Endothelial cell of umbilical vein (primary cell): ENCODE results near the gene OCEL1. TPM values are rescaled to one million over a fixed set of nuclear protein-coding genes. Genes with fewer than 3 reads are reported as not detected.

ENCODE experiments used
- BruUV-seq: library from RNA; stranded (reverse); fragments of 400-500 nt; replicated peaks from 2 replicates; lab custom pipeline; 2021; lab: Mats Ljungman, UMichigan
- CTCF ChIA-PET: fragments of 300-600, 350-600 bp; sonication (Branson Sonifier 250); formaldehyde crosslinking; loops from one replicate; lab custom pipeline; 2021; ENCODE audit warnings: antibody characterized with exemption, inconsistent platforms; lab: Charles Lee
- POLR2A ChIA-PET: fragments of 300-600, 350-600 bp; sonication (Branson Sonifier 250); formaldehyde crosslinking; loops from one replicate; lab custom pipeline; 2021; ENCODE audit warnings: antibody characterized with exemption, inconsistent platforms; lab: Charles Lee
- DNase-seq: peaks from one replicate; pipeline ENCODE4 v3.0.0-alpha.2; 2011; ENCODE audit warnings: low read depth, low spot score
- FAIRE-seq: peaks from 2 replicates; lab custom pipeline; 2011; peaks lifted over from hg19 to GRCh38; lab: Jason Lieb, UNC
- H2AFZ ChIP-seq: 2 replicates; pipeline ENCODE4 v1.6.0; 2012; ENCODE audit warnings: low read depth, low read length, control low read depth, inconsistent platforms
- H3K27ac ChIP-seq: 2 replicates; pipeline ENCODE4 v1.5.1; 2011; ENCODE audit warnings: low read depth, mild to moderate bottlenecking, control low read depth, low read length, moderate library complexity; ENCODE audit not compliant: insufficient read depth
- H3K27me3 ChIP-seq, 2 experiments: 2 replicates each; pipeline versions ENCODE4 v1.6.0 to v1.6.1; 2011; ENCODE audit warnings: low read length in 2 of 2, mixed read lengths in 1 of 2; ENCODE audit not compliant: control insufficient read depth in 2 of 2, insufficient read depth in 2 of 2
- H3K36me3 ChIP-seq, 2 experiments: 2 replicates in 1 of 2; 3 replicates in 1 of 2; pipeline ENCODE4 v1.5.1; 2011; ENCODE audit warnings: low read length in 2 of 2, mild to moderate bottlenecking in 1 of 2, moderate library complexity in 1 of 2; ENCODE audit not compliant: control insufficient read depth in 2 of 2, insufficient read depth in 2 of 2; ENCODE audit errors: extremely low read depth in 1 of 2
- H3K4me1 ChIP-seq: 3 replicates; pipeline ENCODE4 v1.5.1; 2011; ENCODE audit warnings: mild to moderate bottlenecking, low read length; ENCODE audit not compliant: control insufficient read depth, insufficient read depth; ENCODE audit errors: extremely low read depth
- H3K4me2 ChIP-seq: 2 replicates; pipeline ENCODE4 v1.6.1; 2011; ENCODE audit warnings: low read length, control low read depth, mixed read lengths; ENCODE audit not compliant: insufficient read depth
- H3K4me3 ChIP-seq, 3 experiments: fragments of 200-600 bp in 1 of 3; sonication (generic), shearing (Covaris generic) in 1 of 3; replicated peaks in 1 of 3; 2 replicates each; pipeline ENCODE4 v1.5.1; 2011 to 2016; ENCODE audit warnings: control low read depth in 3 of 3, low read length in 3 of 3, mild to moderate bottlenecking in 2 of 3, inconsistent platforms in 1 of 3, low read depth in 1 of 3, moderate library complexity in 1 of 3; ENCODE audit not compliant: insufficient read depth in 1 of 3
- H3K79me2 ChIP-seq: 2 replicates; pipeline ENCODE4 v1.6.0; 2012; ENCODE audit warnings: low read length, inconsistent platforms; ENCODE audit not compliant: control insufficient read depth, insufficient read depth
- H3K9ac ChIP-seq: replicated peaks from 2 replicates; pipeline ENCODE3; 2011; ENCODE audit warnings: low read length, control low read depth; ENCODE audit not compliant: insufficient read depth; ENCODE audit errors: extremely low read depth
- H3K9me1 ChIP-seq: replicated peaks from 3 replicates; pipeline ENCODE4 v1.6.0; 2011; ENCODE audit warnings: mild to moderate bottlenecking, low read length; ENCODE audit not compliant: control insufficient read depth, insufficient read depth; ENCODE audit errors: extremely low read depth
- H3K9me3 ChIP-seq: replicated peaks from 2 replicates; pipeline ENCODE4 v1.5.1; 2012; ENCODE audit warnings: low read length, inconsistent platforms; ENCODE audit not compliant: control insufficient read depth, insufficient read depth
- H4K20me1 ChIP-seq: replicated peaks from 2 replicates; pipeline ENCODE3; 2011; ENCODE audit warnings: mild to moderate bottlenecking, low read length; ENCODE audit not compliant: control insufficient read depth, insufficient read depth; ENCODE audit errors: extremely low read depth
- CTCF ChIP-seq, 2 donors: IDR thresholded peaks; 1 replicate in 1 of 2; 2 replicates in 1 of 2; pipeline ENCODE4 v1.5.1; 2011; ENCODE audit warnings: low read length in 2 of 2, mild to moderate bottlenecking in 2 of 2, moderate library complexity in 2 of 2, control low read depth in 1 of 2, inconsistent platforms in 1 of 2, low read depth in 1 of 2; ENCODE audit not compliant: insufficient read depth in 1 of 2; ENCODE audit errors: extremely low read depth in 1 of 2
- EZH2 ChIP-seq: IDR thresholded peaks from 2 replicates; pipeline ENCODE4 v1.6.1; 2012; ENCODE audit warnings: borderline replicate concordance, low read depth, mild to moderate bottlenecking, moderate library complexity, low read length, inconsistent platforms; ENCODE audit not compliant: severe bottlenecking
- FOS ChIP-seq: IDR thresholded peaks from 2 replicates; pipeline ENCODE4 v1.6.1; 2011; ENCODE audit warnings: mild to moderate bottlenecking, low read length, moderate library complexity, borderline replicate concordance; ENCODE audit not compliant: insufficient read depth
- GATA2 ChIP-seq: IDR thresholded peaks from 2 replicates; pipeline ENCODE4 v1.7.0; 2011; ENCODE audit warnings: low read depth, mild to moderate bottlenecking, moderate library complexity, mixed read lengths, low read length; ENCODE audit not compliant: insufficient read length, insufficient read depth
- JUN ChIP-seq: IDR thresholded peaks from 2 replicates; pipeline ENCODE4 v1.6.1; 2011; ENCODE audit warnings: borderline replicate concordance, low read depth; ENCODE audit not compliant: insufficient read length, insufficient read depth
- MAX ChIP-seq: IDR thresholded peaks from 2 replicates; pipeline ENCODE4 v1.6.1; 2011; ENCODE audit not compliant: insufficient read depth, insufficient read length
- MYC ChIP-seq: IDR thresholded peaks from one replicate; pipeline ENCODE4 v1.6.1; 2011; ENCODE audit warnings: mild to moderate bottlenecking, low read depth, low read length
- POLR2A ChIP-seq: IDR thresholded peaks from 2 replicates; pipeline ENCODE4 v1.6.1; 2012; ENCODE audit warnings: low read depth, mild to moderate bottlenecking, control low read depth, low read length
- POLR2AphosphoS5 ChIP-seq: IDR thresholded peaks from 2 replicates; pipeline ENCODE4 v1.6.1; 2012; ENCODE audit warnings: low read depth, mild to moderate bottlenecking, control low read depth, low read length, moderate library complexity; ENCODE audit not compliant: insufficient read depth
- dilution Hi-C: fragments of 300-500 bp; cut with MboI; formaldehyde crosslinking; loops from one replicate; pipeline ENCODE4 v1.15.0; 2019; ENCODE audit warnings: low sequenced_read_pairs; ENCODE audit not compliant: extremely low pct_ligation_motif_present
- intact Hi-C: fragments of 100-400 bp; cut with micrococcal nuclease; formaldehyde crosslinking; loops from one replicate; pipeline ENCODE4 v1.10.0; 2022
- polyA plus RNA-seq, 4 experiments: library from polyadenylated mRNA; depleted of rRNA in 3 of 4; stranded (reverse) in 3 of 4; unstranded in 1 of 4; fragments of >200 nt; gene quantifications; 2 replicates each; pipeline versions ENCODE4 v1.2.1 to v1.2.3, GENCODE V29; 2011 to 2012; ENCODE audit warnings: missing spikeins in 1 of 4
- total RNA-seq: library from RNA; stranded (reverse); gene quantifications from 2 replicates; pipeline ENCODE4 v1.2.3, GENCODE V29; 2021

Gene OCEL1
- total and polyA plus RNA-seq, 2 donors (not counting 3 experiments of a cell fraction or from before 2014, with no cell fraction given): 7.4 to 13.0 TPM

- dilution Hi-C loops: no loop called here
- ChIA-PET CTCF (interaction anchor here (0.9 kb wide), 1 partner anchor 33 kb away, joined by 3 read pairs; no protein-coding TSS in a partner anchor), POLR2A (no interaction called here)
- H3K36me3 ChIP-seq: peaks cover 0 to 11% of the 10 kb centered on the region in 2 experiments
- DNase-seq (no peak), FAIRE-seq (no peak)
- no peaks in the 10 kb centered on the region for H3K9me1 ChIP-seq
- no peaks in the 10 kb centered on the region for H4K20me1 ChIP-seq
- no peaks in the 10 kb centered on the region for H3K79me2 ChIP-seq
- H3K4me2 ChIP-seq: no peak overlapping the region
- H3K27ac ChIP-seq: no peak overlapping the region
- H2AFZ ChIP-seq: no peak overlapping the region
- TF ChIP-seq POLR2A: no peak
- TF ChIP-seq JUN: no peak
- no peak for TF ChIP-seq CTCF (IDR thresholded peaks at IDR 0.05; ENCODE audit: extremely low read depth in 1 of 2, insufficient read depth in 1 of 2, low read depth in 1 of 2, low read length in 2 of 2)
- TF ChIP-seq GATA2: no peak
- no peak for TF ChIP-seq POLR2AphosphoS5
- TF ChIP-seq FOS: no peak
- no peak for TF ChIP-seq MYC
- TF ChIP-seq MAX: no peak
- TF ChIP-seq EZH2: no peak
- no peak overlapping the region for H3K9ac ChIP-seq
- no peak overlapping the region for H3K4me3 ChIP-seq
- no peaks in the 10 kb centered on the region for H3K9me3 ChIP-seq
- BruUV-seq: no TSS peak
- no peaks in the 10 kb centered on the region for H3K27me3 ChIP-seq
- peaks cover 5% of the 10 kb centered on the region for H3K4me1 ChIP-seq
- intact Hi-C loops: loop anchor here (2.0 kb wide), 1 partner anchor 39 kb away; the partner anchor contains the start of gene BABAM1
Observed at GRCh38 chr19:17227798-17228367, 1.9 kb downstream of the OCEL1 start.
